Measurements from ENCODE around the gene SPOCK2.

- TF ChIP-seq CTCF (conservative IDR thresholded peaks at IDR 0.05; ENCODE audit: low read depth, low read length) = no peak
- no peak for TF ChIP-seq EZH2 (IDR thresholded peaks at IDR 0.05; ENCODE audit: low read length, unreplicated experiment)
- no peak for TF ChIP-seq EZH2phosphoT487 (IDR thresholded peaks at IDR 0.05; ENCODE audit: borderline replicate concordance, low read length)
These were observed 25.3 kb downstream of the SPOCK2 start for GRCh38 chr10:72062832-72063702.
